ENCODE data around the gene CALCA. TPM values are rescaled to one million over a fixed set of nuclear protein-coding genes. Genes with fewer than 3 reads are reported as not detected.

CALCA gene
- 0.28 TPM in 1 of 2 replicates, not detected in the other for total RNA-seq

DNA sequence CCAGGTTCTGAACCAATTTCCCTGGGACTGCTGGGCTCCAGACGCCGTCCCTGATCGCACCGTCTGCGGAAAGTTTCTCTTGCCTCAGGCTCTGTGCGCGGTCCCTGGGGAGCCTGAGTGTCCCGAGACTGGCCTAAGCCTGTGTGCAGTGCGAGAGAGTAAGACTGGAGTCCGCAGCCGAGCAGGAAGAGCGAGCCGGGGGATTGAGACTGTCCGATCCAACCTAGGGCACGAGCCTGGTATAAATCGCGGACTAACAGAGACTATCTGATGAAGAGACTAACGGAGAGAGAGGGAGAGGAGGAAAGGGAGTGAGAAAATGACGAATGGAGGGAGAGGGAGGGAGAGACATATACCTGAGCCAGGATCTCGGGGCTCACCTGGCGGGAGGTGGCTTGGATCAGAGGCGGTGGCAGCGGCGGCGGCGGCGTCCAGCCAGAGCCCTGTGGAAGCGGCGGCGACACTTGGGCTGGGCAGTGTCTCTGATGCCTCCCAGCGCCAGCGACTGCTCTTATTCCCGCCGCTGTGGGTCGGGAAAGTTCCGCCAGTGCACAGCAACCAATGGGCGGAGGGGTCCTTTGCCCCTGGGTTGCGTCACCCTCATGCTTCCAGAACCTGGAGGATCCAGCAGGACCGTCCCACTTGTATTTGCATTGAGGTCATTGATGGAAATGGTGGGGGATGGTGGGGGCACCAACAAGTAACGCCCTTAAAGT lies at the start of gene CALCA:
Gene CALCA (minus strand): TSS at position 487 of the 716 bp plus-strand sequence. CDS start 1,159 bp downstream, outside the sequence.

Other genes with a start within 250 kb of the CALCA start
- gene CYP2R1, start 80.1 kb downstream of the CALCA start, total RNA-seq, result 3.6 and 7.9 TPM in 2 replicates
- gene CALCB, start 101.2 kb upstream of the CALCA start, total RNA-seq, result not detected in 2 replicates
- gene INSC, start 142.6 kb upstream of the CALCA start, total RNA-seq, result under 0.01 and 3.8 TPM in 2 replicates

All from regular cardiac myocyte (primary cell).